Stimulated activated CD8-positive, alpha-beta memory T cell treated with anti-CD3 and anti-CD28 coated beads, Interleukin-7, amount 100 ng/mL, for 24 hours (primary cell): Measurements from ENCODE around the gene AIRE.
"Not testable (repeated sequence)": the region's sequence is repeated elsewhere in the genome, so short reads cannot be mapped to it uniquely, and the experiment has no call there.

Source experiments
- DNase-seq: peaks from one replicate; pipeline ENCODE4 v3.0.0-alpha.2; 2020; ENCODE audit warnings: low read depth

The AIRE gene

GRCh38 chr21:44285138-44285992 lies at the start of gene AIRE:
Gene AIRE, plus strand, starts transcription at chr21:44285876. Its CDS starts 131 bp downstream, at chr21:44286007.
- no peak for DNase-seq

- not testable (repeated sequence) for DNase-seq
Observed at GRCh38 chr21:44240353-44240752, 45.3 kb upstream of the AIRE start.

GRCh38 chr21:44240842-44241241 lies 44.8 kb upstream of the AIRE start, which contains the start of gene ICOSLG:
Gene ICOSLG, minus strand, starts transcription at chr21:44240943. Its CDS starts 126 bp downstream, at chr21:44240817.
- DNase-seq: not testable (repeated sequence)

GRCh38 chr21:44241281-44241680 lies 44.4 kb upstream of the AIRE start:
- not testable (repeated sequence) for DNase-seq

- not testable (repeated sequence) for DNase-seq
Observed at GRCh38 chr21:44243980-44244379, 41.7 kb upstream of the AIRE start.

- DNase-seq: not testable (repeated sequence)
Observed at GRCh38 chr21:44247904-44248303, 37.8 kb upstream of the AIRE start.

GRCh38 chr21:44249204-44250037 lies 36.3 kb upstream of the AIRE start:
- not testable (repeated sequence) for DNase-seq

- no peak for DNase-seq
Observed at GRCh38 chr21:44253832-44254710, 31.6 kb upstream of the AIRE start.

- DNase-seq: no peak
Observed at GRCh38 chr21:44255511-44255981, 30.1 kb upstream of the AIRE start.

- DNase-seq: no peak
Observed at GRCh38 chr21:44258056-44258725, 27.5 kb upstream of the AIRE start.

- DNase-seq: no peak
Observed at GRCh38 chr21:44259082-44259705, 26.5 kb upstream of the AIRE start.

GRCh38 chr21:44260066-44260465 lies 25.6 kb upstream of the AIRE start:
- DNase-seq: no peak

GRCh38 chr21:44260791-44261631 lies 24.7 kb upstream of the AIRE start:
- DNase-seq: no peak

GRCh38 chr21:44261675-44262295 lies 23.9 kb upstream of the AIRE start, which contains the start of gene DNMT3L:
Gene DNMT3L, minus strand, starts transcription at chr21:44261897. Its CDS starts 638 bp downstream, at chr21:44261259.
- DNase-seq: no peak

GRCh38 chr21:44262338-44263056 lies 23.2 kb upstream of the AIRE start:
- DNase-seq: no peak

GRCh38 chr21:44263221-44263760 lies 22.4 kb upstream of the AIRE start:
- DNase-seq: no peak

- DNase-seq: no peak
Observed at GRCh38 chr21:44263768-44264167, 21.9 kb upstream of the AIRE start.

GRCh38 chr21:44265734-44266270 lies 19.9 kb upstream of the AIRE start:
- DNase-seq: no peak
